ENCODE measurements around the gene HBZ.

DNA sequence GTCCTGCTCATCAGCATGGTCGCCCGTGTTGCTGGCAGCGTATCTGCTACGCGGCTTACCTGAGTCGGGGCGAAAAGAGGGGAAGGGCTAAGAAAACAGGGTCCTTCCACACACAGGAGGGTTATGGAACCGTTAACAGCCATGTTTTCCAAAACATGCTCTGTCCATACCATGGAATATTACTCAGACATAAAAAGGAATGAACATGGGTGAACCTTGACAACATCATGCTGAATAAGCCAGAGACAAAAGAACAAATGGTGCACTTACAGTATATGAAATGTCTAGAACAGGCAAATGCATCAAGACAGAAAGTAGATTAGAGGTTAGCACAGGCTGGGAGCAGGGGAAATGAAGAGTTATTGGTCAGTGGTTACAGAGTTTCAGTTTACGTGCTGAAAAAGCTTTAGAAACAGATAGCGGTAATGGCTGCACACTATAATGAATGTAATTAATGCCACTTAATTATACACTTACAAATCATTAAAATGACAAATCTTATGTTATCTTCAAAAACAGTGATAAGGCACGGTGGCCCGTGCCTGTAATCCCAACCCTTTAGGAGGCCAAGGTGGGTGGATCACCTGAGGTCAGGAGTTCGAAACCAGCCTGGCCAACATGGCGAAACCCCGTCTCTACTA, 21.8 kb upstream of the HBZ start:
- TF ChIP-seq, protein P1, sequence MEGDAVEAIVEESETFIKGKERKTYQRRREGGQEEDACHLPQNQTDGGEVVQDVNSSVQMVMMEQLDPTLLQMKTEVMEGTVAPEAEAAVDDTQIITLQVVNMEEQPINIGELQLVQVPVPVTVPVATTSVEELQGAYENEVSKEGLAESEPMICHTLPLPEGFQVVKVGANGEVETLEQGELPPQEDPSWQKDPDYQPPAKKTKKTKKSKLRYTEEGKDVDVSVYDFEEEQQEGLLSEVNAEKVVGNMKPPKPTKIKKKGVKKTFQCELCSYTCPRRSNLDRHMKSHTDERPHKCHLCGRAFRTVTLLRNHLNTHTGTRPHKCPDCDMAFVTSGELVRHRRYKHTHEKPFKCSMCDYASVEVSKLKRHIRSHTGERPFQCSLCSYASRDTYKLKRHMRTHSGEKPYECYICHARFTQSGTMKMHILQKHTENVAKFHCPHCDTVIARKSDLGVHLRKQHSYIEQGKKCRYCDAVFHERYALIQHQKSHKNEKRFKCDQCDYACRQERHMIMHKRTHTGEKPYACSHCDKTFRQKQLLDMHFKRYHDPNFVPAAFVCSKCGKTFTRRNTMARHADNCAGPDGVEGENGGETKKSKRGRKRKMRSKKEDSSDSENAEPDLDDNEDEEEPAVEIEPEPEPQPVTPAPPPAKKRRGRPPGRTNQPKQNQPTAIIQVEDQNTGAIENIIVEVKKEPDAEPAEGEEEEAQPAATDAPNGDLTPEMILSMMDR (IDR thresholded peaks at IDR 0.05): no peak
- no peak for TF ChIP-seq POLR2A (IDR thresholded peaks at IDR 0.05)
